ENCODE measurements around the gene ENKUR.

DNA sequence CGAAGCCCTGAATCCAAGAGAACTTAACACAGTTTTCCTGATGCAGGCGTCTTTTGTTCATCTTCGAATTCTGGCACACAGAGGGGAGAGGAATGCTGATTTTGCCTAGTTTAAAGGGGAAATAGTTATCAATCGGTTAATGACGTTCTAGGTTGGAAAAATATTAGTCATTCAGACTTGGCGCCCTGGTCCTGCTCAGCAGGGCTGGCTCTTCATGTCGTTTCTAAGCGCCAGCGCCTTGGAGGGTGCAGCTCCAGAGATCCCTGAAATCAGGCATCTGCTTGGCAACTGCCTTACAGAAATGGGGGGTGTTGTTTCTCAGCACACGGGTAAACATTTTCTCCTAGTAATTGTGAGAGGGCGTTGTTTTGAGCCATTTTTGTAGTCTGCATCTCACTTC lies 62.3 kb downstream of the ENKUR start:
- TF ChIP-seq SUZ12 (IDR thresholded peaks at IDR 0.05; ENCODE audit: extremely low read depth, insufficient read depth, insufficient read length) = no peak
- TF ChIP-seq ZNF274 (IDR thresholded peaks at IDR 0.05; ENCODE audit: low read depth, low read length) = no peak
- TF ChIP-seq YY1 (IDR thresholded peaks at IDR 0.05; ENCODE audit: insufficient read depth, insufficient read length) = no peak
